Cardiac atrium fibroblast (primary cell): ENCODE measurements around the gene KRTAP16-1. TPM values are rescaled to one million over a fixed set of nuclear protein-coding genes. Genes with fewer than 3 reads are reported as not detected.

Experiments used
- total RNA-seq: library from RNA; depleted of rRNA; stranded (reverse); fragments of >200 nt; gene quantifications from 2 replicates; pipeline ENCODE4 v1.2.3, GENCODE V29; 2015

KRTAP16-1 gene, protein sequence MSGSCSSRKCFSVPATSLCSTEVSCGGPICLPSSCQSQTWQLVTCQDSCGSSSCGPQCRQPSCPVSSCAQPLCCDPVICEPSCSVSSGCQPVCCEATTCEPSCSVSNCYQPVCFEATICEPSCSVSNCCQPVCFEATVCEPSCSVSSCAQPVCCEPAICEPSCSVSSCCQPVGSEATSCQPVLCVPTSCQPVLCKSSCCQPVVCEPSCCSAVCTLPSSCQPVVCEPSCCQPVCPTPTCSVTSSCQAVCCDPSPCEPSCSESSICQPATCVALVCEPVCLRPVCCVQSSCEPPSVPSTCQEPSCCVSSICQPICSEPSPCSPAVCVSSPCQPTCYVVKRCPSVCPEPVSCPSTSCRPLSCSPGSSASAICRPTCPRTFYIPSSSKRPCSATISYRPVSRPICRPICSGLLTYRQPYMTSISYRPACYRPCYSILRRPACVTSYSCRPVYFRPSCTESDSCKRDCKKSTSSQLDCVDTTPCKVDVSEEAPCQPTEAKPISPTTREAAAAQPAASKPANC
- not detected in 2 replicates for total RNA-seq

DNA sequence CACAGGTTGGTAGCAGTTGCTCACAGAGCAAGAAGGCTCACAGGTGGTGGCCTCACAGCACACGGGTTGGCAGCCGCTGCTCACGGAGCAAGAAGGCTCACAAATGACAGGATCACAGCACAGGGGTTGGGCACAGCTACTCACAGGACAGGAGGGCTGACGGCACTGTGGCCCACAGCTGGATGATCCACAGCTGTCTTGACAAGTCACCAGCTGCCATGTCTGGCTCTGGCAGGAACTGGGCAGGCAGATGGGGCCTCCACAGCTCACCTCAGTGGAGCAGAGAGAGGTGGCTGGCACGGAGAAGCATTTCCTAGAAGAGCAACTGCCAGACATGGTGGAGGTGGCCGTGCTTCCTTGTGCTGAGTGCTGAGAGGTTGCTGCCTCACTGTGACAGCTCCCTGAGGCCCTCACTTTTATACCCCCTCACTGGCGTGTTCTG lies at the start of gene KRTAP16-1:
Gene KRTAP16-1 (minus strand): TSS at position 392 of the 442 bp plus-strand sequence. CDS start 56 bp downstream, at position 336.

DNA sequence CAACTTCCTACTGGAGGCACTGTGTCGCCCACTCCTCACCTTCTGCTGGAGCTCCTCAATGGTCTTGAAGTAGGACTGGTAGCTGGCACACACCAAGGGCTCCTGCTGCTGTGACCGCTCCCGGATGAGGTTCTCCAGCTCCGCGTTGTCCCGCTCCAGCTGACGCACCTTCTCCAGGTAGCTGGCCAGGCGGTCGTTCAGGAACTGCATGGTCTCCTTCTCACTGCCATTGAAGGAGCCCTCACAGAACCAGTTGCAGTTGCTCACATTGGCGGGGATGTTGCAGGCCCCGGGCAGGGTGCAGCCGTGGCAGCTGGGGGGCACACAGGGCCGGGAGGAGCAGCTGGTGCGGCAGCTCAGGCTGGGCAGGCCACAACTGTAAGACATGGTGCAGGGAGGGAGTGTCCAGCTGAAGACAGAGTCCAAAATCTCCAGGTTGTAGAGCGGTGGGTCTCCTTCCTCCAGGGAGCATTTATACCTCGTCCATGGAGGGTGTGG lies 41.3 kb upstream of the KRTAP16-1 start, which contains the start of gene KRT33A:
Gene KRT33A (minus strand): TSS at position 448 of the 498 bp plus-strand sequence. CDS start 61 bp downstream, at position 387.

DNA sequence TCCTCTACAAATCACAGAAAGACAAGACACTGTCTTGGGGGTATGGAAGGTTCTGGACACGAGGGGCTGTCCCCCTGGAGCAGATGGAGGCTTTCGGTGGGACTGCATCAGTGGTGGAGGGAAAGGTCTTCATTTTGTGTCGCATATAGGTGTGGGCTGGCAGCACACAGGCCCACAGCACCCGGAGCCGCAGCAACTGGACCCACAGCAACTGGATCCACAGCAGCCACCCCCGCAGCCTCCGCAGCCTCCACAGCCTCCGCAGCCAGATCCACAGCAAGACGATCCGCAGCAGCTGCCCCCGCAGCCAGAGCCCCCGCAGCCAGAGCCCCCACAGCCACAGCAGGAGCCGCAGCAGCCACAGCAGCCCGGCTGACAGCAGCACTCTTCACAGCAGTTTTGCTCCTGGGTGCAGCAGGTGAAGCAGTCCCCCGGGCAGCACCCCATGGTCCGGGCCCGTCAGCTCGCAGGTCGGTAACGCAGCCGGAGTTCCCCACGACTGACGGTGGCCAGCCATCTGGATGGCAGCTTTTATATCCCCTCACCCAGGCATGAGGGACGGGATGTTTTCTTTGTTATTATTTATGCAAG lies 6.2 kb upstream of the KRTAP16-1 start, which contains the start of gene KRTAP17-1:
Gene KRTAP17-1 (minus strand): TSS at position 507 of the 591 bp plus-strand sequence. CDS start 60 bp downstream, at position 447.

DNA sequence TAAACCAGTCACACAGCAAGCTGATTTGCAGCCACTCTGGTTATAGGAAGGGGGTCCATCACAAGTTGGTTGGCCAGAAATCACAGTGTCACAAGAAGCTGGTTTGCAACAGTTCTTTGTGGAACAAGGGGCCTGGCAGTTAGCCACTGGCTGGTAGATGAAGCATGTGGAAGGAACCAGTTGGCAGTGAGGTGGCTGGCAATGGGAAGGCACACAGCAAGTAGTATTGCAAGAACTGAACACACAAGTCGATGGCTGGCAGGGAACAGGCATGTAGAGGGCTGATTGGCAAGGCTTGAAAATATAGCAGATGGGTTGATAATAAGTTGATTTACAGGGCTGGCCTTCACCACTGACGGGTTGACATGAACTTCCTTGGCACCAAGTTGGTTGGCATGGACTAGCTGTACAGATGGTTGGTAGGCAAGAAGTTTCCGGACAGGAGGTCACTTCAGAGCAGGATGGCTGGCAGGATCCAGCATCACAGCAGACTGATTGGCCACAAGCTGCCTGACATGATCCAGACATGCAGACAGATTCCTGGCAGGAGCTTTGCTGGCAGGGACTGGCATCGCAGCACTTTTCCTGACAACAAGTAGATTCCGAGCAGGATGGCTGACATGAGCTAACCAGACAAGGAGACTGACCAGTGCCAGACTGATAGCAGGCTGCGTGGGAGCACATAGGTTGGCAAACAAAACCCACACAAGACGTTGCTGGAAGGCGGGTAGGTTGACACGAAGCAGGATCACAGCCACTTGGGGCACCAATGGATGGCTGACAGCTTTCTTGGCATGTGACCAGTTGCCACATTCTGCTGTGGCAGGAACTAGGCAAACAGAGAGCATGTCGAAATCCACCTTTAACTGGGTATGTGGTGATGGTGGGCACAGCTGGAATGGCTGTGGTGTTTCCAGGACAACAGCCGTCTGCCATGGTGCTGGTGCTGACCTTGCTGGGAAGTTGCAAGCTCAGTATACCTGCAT lies 6.9 kb downstream of the KRTAP16-1 start, which contains the start of gene KRTAP29-1:
Gene KRTAP29-1 (minus strand): TSS at position 936 of the 986 bp plus-strand sequence. CDS start 0 bp downstream, at position 936.

DNA sequence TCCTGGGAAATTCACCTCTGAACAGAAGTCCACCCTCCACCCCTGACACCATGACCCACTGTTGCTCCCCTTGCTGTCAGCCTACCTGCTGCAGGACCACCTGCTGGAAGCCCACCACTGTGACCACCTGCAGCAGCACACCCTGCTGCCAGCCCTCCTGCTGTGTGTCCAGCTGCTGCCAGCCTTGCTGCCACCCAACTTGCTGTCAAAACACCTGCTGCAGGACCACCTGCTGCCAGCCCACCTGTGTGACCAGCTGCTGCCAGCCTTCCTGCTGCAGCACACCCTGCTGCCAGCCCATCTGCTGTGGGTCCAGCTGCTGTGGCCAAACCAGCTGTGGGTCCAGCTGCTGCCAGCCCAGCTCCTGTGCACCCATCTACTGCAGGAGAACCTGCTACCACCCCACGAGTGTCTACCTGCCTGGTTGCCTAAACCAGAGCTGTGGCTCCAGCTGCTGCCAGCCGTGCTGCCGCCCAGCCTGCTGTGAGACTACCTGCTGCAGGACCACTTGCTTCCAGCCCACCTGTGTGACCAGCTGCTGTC lies 33.4 kb downstream of the KRTAP16-1 start, which contains the start of gene KRTAP9-7:
Gene KRTAP9-7 (plus strand): TSS at position 51 of the 543 bp plus-strand sequence. CDS start 0 bp downstream, at position 51.

DNA sequence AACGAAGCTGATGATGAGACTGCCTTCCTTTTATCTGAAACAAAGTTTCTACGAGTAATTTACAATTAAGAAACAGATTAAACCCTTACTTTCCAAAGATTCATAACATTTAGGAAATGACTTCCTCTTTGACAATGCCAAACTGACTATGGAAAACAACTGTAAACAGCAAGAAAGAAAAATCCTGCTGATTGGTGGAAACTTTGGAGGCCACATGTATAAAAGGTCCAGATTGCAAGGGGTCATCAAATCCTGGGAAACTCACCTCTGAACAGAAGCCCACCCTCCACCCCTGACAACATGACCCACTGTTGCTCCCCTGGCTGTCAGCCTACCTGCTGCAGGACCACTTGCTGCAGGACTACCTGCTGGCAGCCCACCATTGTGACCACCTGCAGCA lies 44.0 kb downstream of the KRTAP16-1 start, which contains the start of gene KRTAP9-6:
Gene KRTAP9-6 (plus strand): TSS at position 301 of the 400 bp plus-strand sequence. CDS start 0 bp downstream, at position 301.

Other genes with a start within 250 kb of the KRTAP16-1 start
- not detected in 2 replicates for gene KRTAP2-3, start 249.2 kb downstream of the KRTAP16-1 start, total RNA-seq
- not detected in 2 replicates for gene KRTAP2-4, start 243.4 kb downstream of the KRTAP16-1 start, total RNA-seq
- gene KRTAP4-7, start 225.2 kb downstream of the KRTAP16-1 start, total RNA-seq = not detected in 2 replicates
- not detected in 2 replicates for gene KRTAP4-8, start 211.2 kb downstream of the KRTAP16-1 start, total RNA-seq
- gene KRTAP4-16, start 207.1 kb downstream of the KRTAP16-1 start, total RNA-seq = not detected in 2 replicates
- not detected in 2 replicates for gene KRTAP4-9, start 203.9 kb downstream of the KRTAP16-1 start, total RNA-seq
- gene KRTAP4-11, start 190.9 kb downstream of the KRTAP16-1 start, total RNA-seq = not detected in 2 replicates
- gene KRTAP4-12, start 185.1 kb downstream of the KRTAP16-1 start, total RNA-seq = not detected in 2 replicates
- not detected in 2 replicates for gene KRTAP4-6, start 168.8 kb downstream of the KRTAP16-1 start, total RNA-seq
- gene KRTAP4-5, start 159.5 kb downstream of the KRTAP16-1 start, total RNA-seq = not detected in 2 replicates
- not detected in 2 replicates for gene KRTAP4-4, start 148.6 kb downstream of the KRTAP16-1 start, total RNA-seq
- not detected in 2 replicates for gene KRTAP4-3, start 141.1 kb downstream of the KRTAP16-1 start, total RNA-seq
- gene KRTAP4-2, start 131.1 kb downstream of the KRTAP16-1 start, total RNA-seq = not detected in 2 replicates
- not detected in 2 replicates for gene KRTAP4-1, start 124.4 kb downstream of the KRTAP16-1 start, total RNA-seq
- not detected in 2 replicates for gene KRTAP9-1, start 119.4 kb downstream of the KRTAP16-1 start, total RNA-seq
- gene KRTAP9-2, start 82.7 kb downstream of the KRTAP16-1 start, total RNA-seq = not detected in 2 replicates
- gene KRTAP9-3, start 76.9 kb downstream of the KRTAP16-1 start, total RNA-seq = not detected in 2 replicates
- gene KRTAP9-8, start 71.3 kb downstream of the KRTAP16-1 start, total RNA-seq = not detected in 2 replicates
- gene KRTAP9-4, start 59.6 kb downstream of the KRTAP16-1 start, total RNA-seq = not detected in 2 replicates
- gene KRTAP9-9, start 53.9 kb downstream of the KRTAP16-1 start, total RNA-seq = not detected in 2 replicates
- not detected in 2 replicates for gene KRTAP9-6, start 43.9 kb downstream of the KRTAP16-1 start, total RNA-seq
- gene KRTAP9-7, start 33.6 kb downstream of the KRTAP16-1 start, total RNA-seq = not detected in 2 replicates
- gene KRTAP29-1, start 6.5 kb downstream of the KRTAP16-1 start, total RNA-seq = not detected in 2 replicates
- not detected in 2 replicates for gene KRTAP17-1, start 6.4 kb upstream of the KRTAP16-1 start, total RNA-seq
- gene KRT33A, start 41.5 kb upstream of the KRTAP16-1 start, total RNA-seq = not detected in 2 replicates
- not detected in 2 replicates for gene KRT33B, start 60.5 kb upstream of the KRTAP16-1 start, total RNA-seq
- gene KRT34, start 73.0 kb upstream of the KRTAP16-1 start, total RNA-seq = not detected in 2 replicates
- not detected in 2 replicates for gene KRT31, start 88.3 kb upstream of the KRTAP16-1 start, total RNA-seq
- gene KRT37, start 115.3 kb upstream of the KRTAP16-1 start, total RNA-seq = not detected in 2 replicates
- gene KRT38, start 131.7 kb upstream of the KRTAP16-1 start, total RNA-seq = not detected in 2 replicates
- gene KRT32, start 158.1 kb upstream of the KRTAP16-1 start, total RNA-seq = not detected in 2 replicates
- not detected in 2 replicates for gene KRT35, start 171.8 kb upstream of the KRTAP16-1 start, total RNA-seq
- not detected in 2 replicates for gene KRT36, start 180.6 kb upstream of the KRTAP16-1 start, total RNA-seq
- not detected in 2 replicates for gene KRT13, start 196.3 kb upstream of the KRTAP16-1 start, total RNA-seq
- 9.6 TPM in 1 of 2 replicates, not detected in the other for gene KRT15, start 209.6 kb upstream of the KRTAP16-1 start, total RNA-seq
- gene KRT19, start 219.0 kb upstream of the KRTAP16-1 start, total RNA-seq = 0.72 and 5.7 TPM in 2 replicates